Loucy (cell line): ENCODE measurements around the gene SMCR8.

Source experiments
- H2AFZ ChIP-seq: fragments of 200-600 bp; sonication (generic); 2 replicates; pipeline ENCODE4 v1.6.0; 2016; ENCODE audit warnings: antibody characterized with exemption, mild to moderate bottlenecking, low read length, moderate library complexity
- H3F3A ChIP-seq: fragments of 200-600 bp; 2 replicates; pipeline ENCODE4 v1.6.0; 2016; ENCODE audit warnings: antibody characterized with exemption, low read depth, mild to moderate bottlenecking
- H3K27me3 ChIP-seq: fragments of 200-600 bp; sonication (generic); 2 replicates; pipeline ENCODE4 v1.6.1; 2014; ENCODE audit warnings: low read length, mild to moderate bottlenecking; ENCODE audit not compliant: insufficient read depth, poor library complexity, severe bottlenecking
- H3K36me3 ChIP-seq: fragments of 200-600 bp; sonication (generic); 2 replicates; pipeline ENCODE4 v1.6.1; 2016; ENCODE audit warnings: low read length; ENCODE audit not compliant: insufficient read depth
- H3K4me1 ChIP-seq: fragments of 200-600 bp; sonication (generic); 2 replicates; pipeline ENCODE4 v1.5.1; 2014; ENCODE audit warnings: low read length, mild to moderate bottlenecking; ENCODE audit not compliant: insufficient read depth, poor library complexity, severe bottlenecking
- H3K4me2 ChIP-seq: fragments of 200-600 bp; sonication (generic); 2 replicates; pipeline ENCODE4 v1.6.0; 2014; ENCODE audit warnings: antibody characterized with exemption, low read length, low read depth, mild to moderate bottlenecking; ENCODE audit not compliant: poor library complexity, severe bottlenecking
- H3K4me3 ChIP-seq: fragments of 200-600 bp; sonication (generic); 2 replicates; pipeline ENCODE4 v1.5.1; 2014; ENCODE audit warnings: low read length, mild to moderate bottlenecking, mixed read lengths; ENCODE audit not compliant: poor library complexity, severe bottlenecking
- H3K79me2 ChIP-seq: fragments of 200-600 bp; sonication (generic); 2 replicates; pipeline ENCODE4 v1.6.1; 2014; ENCODE audit warnings: low read length; ENCODE audit not compliant: insufficient read depth
- H3K9ac ChIP-seq: fragments of 200-600 bp; sonication (generic); 2 replicates; pipeline ENCODE4 v1.6.0; 2014; ENCODE audit warnings: mild to moderate bottlenecking, low read depth, low read length, moderate library complexity; ENCODE audit not compliant: poor library complexity, severe bottlenecking
- H3K9me2 ChIP-seq: fragments of 200-600 bp; sonication (generic); replicated peaks from 2 replicates; pipeline ENCODE4 v1.6.1; 2016; ENCODE audit warnings: low read depth, low read length, mixed read lengths
- H3K9me3 ChIP-seq: fragments of 200-600 bp; sonication (generic); 2 replicates; pipeline ENCODE4 v1.6.1; 2014; ENCODE audit warnings: mild to moderate bottlenecking, antibody characterized with exemption, low read length, low read depth; ENCODE audit not compliant: insufficient read depth
- H4K20me1 ChIP-seq: fragments of 200-600 bp; sonication (generic); 2 replicates; pipeline ENCODE4 v1.6.0; 2014; ENCODE audit warnings: antibody characterized with exemption, low read length, mild to moderate bottlenecking; ENCODE audit not compliant: insufficient read depth, poor library complexity, severe bottlenecking
- EZH2phosphoT487 ChIP-seq: fragments of 200-600 bp; IDR thresholded peaks from 2 replicates; pipeline ENCODE4 v1.6.1; 2018; ENCODE audit warnings: antibody characterized with exemption, mild to moderate bottlenecking, moderate library complexity, borderline replicate concordance
- TF ChIP-seq, protein P1 (sequence below): fragments of 200-600 bp; sonication (generic); conservative IDR thresholded peaks from 2 replicates; pipeline ENCODE4 v1.5.1; 2014; ENCODE audit warnings: mild to moderate bottlenecking, antibody characterized with exemption, low read length

The SMCR8 gene

DNA sequence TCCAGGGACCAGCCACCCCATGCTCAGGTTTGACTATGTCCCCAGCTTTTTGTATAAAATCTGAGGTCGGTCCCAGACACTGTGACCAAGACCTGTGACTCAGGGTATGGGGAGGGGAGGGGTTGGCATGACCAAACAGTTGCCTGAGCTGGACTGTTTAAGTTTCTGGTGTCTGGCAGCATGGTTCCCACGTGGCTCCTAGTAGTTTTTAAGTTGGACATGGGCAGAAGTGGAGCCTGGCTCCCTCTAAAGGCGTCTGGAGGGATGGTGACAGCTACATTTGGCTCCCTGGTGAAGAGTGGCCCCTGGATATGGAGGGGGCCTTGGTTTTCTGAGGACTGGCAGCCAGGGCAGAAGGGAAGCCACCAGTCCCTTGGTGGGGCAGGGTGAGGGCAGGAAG lies 7.9 kb downstream of the SMCR8 start:
- no peaks in the 10 kb centered on the region for H3F3A ChIP-seq
- H3K9me2 ChIP-seq, result no peaks in the 10 kb centered on the region
- peaks cover 14% of the 10 kb centered on the region; the same call in 1 of the 2 replicates for H3K79me2 ChIP-seq
- H4K20me1 ChIP-seq, result peaks cover 7% of the 10 kb centered on the region
- no peak overlapping the region for H3K4me2 ChIP-seq
- peaks cover 2% of the 10 kb centered on the region for H3K4me1 ChIP-seq
- H3K27me3 ChIP-seq, result no peaks in the 10 kb centered on the region
- no peak overlapping the region for H3K4me3 ChIP-seq
- no peaks in the 10 kb centered on the region for H3K9me3 ChIP-seq
- TF ChIP-seq EZH2phosphoT487, result no peak
- TF ChIP-seq, protein P1, sequence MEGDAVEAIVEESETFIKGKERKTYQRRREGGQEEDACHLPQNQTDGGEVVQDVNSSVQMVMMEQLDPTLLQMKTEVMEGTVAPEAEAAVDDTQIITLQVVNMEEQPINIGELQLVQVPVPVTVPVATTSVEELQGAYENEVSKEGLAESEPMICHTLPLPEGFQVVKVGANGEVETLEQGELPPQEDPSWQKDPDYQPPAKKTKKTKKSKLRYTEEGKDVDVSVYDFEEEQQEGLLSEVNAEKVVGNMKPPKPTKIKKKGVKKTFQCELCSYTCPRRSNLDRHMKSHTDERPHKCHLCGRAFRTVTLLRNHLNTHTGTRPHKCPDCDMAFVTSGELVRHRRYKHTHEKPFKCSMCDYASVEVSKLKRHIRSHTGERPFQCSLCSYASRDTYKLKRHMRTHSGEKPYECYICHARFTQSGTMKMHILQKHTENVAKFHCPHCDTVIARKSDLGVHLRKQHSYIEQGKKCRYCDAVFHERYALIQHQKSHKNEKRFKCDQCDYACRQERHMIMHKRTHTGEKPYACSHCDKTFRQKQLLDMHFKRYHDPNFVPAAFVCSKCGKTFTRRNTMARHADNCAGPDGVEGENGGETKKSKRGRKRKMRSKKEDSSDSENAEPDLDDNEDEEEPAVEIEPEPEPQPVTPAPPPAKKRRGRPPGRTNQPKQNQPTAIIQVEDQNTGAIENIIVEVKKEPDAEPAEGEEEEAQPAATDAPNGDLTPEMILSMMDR, result 0 out of 2 replicates have a peak, but pooled peaks have one; percentile 20
- H2AFZ ChIP-seq, result no peak overlapping the region
- peaks cover 4% of the 10 kb centered on the region; the same call in 1 of the 2 replicates for H3K36me3 ChIP-seq
- H3K9ac ChIP-seq, result no peak overlapping the region

DNA sequence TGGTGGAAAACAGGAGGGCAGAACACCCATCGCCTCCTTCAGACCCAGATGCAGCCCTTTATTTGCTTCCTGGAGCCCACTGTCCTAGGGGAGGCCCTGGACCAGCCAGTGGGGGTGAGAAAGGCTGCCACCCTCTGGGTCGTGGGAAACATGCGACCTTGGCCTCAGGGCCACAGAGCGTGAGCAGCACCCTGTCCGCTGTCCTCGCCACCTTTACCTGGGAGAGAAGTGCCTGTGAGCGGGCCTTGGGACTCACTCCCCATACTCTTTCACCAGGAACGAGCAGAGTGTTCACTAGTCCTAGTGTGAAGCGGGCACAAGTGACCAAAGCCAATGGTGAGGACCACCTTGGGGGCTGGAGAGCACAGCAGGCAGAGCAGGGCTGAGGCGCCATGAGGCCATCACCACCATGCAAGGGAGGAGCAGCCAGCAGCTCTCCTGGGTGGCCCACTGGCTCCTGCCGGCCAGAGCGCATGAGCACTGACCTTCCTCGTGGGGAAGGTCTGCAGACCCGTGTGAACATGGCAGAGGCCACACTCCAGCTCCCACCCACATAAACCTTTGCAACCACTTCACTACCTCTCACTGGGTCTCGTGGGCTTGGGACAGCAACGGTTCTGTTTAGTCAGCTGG lies 8.5 kb downstream of the SMCR8 start:
- Histone ChIP-seq H2AFZ (no peak overlapping the region), H3K9me3 (no peaks in the 10 kb centered on the region), H3K9me2 (no peaks in the 10 kb centered on the region), H3K36me3 (peaks cover 4% of the 10 kb centered on the region; the same call in 1 of the 2 replicates), H3K4me2 (no peak overlapping the region), H4K20me1 (peaks cover 5% of the 10 kb centered on the region), H3K27me3 (no peaks in the 10 kb centered on the region), H3K4me1 (no peaks in the 10 kb centered on the region), H3K4me3 (no peak overlapping the region), H3K9ac (no peak overlapping the region), H3F3A (no peaks in the 10 kb centered on the region), H3K79me2 (peaks cover 10% of the 10 kb centered on the region; the same call in 1 of the 2 replicates)
- TF ChIP-seq, protein P1, result no peak
- TF ChIP-seq EZH2phosphoT487, result no peak

DNA sequence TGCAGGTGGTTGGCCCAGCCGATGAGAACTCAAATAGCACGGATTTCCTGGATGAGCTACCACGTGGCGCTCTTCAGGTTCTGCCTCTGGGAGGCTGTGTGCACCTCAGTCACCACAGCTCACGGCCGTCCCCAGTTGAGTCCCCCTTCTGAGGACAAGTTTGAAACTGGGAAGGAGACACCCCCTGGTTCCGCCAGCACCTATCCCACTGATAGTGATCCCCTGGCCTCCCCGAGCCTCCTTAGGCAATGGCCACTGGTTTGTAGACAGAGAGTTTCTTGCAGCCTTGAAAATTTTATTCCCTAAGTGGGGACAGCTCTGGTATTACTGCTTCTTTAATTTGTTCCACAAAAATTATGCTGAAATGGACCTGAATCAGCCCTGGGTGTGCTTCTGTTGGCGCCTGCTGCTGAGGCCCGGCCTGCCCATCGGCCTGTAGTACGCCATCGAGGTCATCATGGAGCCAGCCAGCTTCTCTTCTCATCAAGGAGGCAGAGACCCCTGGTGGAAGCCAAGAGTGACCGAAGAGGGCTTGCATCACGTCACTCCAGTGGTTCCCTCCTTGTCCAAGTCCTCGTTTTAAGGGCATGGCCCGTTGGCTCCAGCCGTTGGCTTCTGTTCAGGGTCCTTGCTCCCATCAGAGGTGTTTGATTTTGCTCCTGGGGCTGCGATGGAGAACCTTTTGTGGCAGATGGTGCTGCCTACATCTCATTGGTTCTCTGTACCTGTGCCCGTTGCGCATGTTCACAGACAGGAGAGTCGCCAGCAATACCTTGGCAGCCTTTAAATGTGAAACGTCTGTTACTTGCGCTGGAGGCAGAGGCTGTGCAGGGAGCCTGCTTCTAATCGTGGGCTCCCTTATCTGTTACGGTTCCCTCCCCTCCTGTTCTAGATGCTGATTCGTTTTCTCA lies 9.3 kb downstream of the SMCR8 start:
- peaks cover 5% of the 10 kb centered on the region for H4K20me1 ChIP-seq
- no peaks in the 10 kb centered on the region for H3K9me2 ChIP-seq
- H3K9ac ChIP-seq, result no peak overlapping the region
- no peaks in the 10 kb centered on the region for H3F3A ChIP-seq
- H3K27me3 ChIP-seq, result no peaks in the 10 kb centered on the region
- peaks cover 11% of the 10 kb centered on the region; the same call in 1 of the 2 replicates for H3K36me3 ChIP-seq
- no peak overlapping the region for H2AFZ ChIP-seq
- no peaks in the 10 kb centered on the region for H3K9me3 ChIP-seq
- no peak overlapping the region for H3K4me2 ChIP-seq
- TF ChIP-seq EZH2phosphoT487, result no peak
- TF ChIP-seq, protein P1, result no peak
- peaks cover 6% of the 10 kb centered on the region; the same call in 1 of the 2 replicates for H3K79me2 ChIP-seq
- no peak overlapping the region for H3K4me3 ChIP-seq
- no peaks in the 10 kb centered on the region for H3K4me1 ChIP-seq
